IMR-90 (cell line): ENCODE data around the gene IGHMBP2. TPM values are rescaled to one million over a fixed set of nuclear protein-coding genes. Genes with fewer than 3 reads are reported as not detected.

Experiments used
- ATAC-seq: fragments of 200-7000 bp; cut with Tn5 transposase; 2 replicates; pipeline ENCODE4 v1.9.1; 2020; ENCODE audit warnings: low read depth, mild to moderate bottlenecking, moderate library complexity
- BruUV-seq: library from RNA; stranded (reverse); fragments of 400-500 nt; replicated peaks from 2 replicates; lab custom pipeline; 2021; lab: Mats Ljungman, UMichigan
- CTCF ChIA-PET: fragments of 300-600 bp; formaldehyde crosslinking; extraction: SDS; loops from one replicate; lab custom pipeline; 2021; ENCODE audit warnings: antibody characterized with exemption; lab: Yijun Ruan, JAX
- POLR2A ChIA-PET: fragments of 300-600 bp; sonication (Branson Sonifier 250); formaldehyde crosslinking; loops from one replicate; lab custom pipeline; 2022; ENCODE audit warnings: antibody characterized with exemption; ENCODE audit not compliant: unreplicated experiment; lab: Charles Lee
- DNase-seq: peaks from one replicate; pipeline ENCODE4 v3.0.0; 2013
- H2AFZ ChIP-seq: replicated peaks from 2 replicates; pipeline ENCODE3; 2013; ENCODE audit warnings: low read length, mild to moderate bottlenecking; ENCODE audit not compliant: poor library complexity
- H2AK5ac ChIP-seq: 2 replicates; pipeline ENCODE4 v1.6.1; 2013; ENCODE audit warnings: low read depth, low read length, inconsistent platforms
- H2AK9ac ChIP-seq: replicated peaks from 2 replicates; pipeline ENCODE3; 2013; ENCODE audit warnings: mild to moderate bottlenecking, low read depth, low read length, moderate library complexity; ENCODE audit not compliant: poor library complexity
- H2BK120ac ChIP-seq: 2 replicates; pipeline ENCODE4 v1.6.1; 2013; ENCODE audit warnings: low read depth, low read length, inconsistent platforms
- H2BK15ac ChIP-seq: 3 replicates; pipeline ENCODE4 v1.6.1; 2013; ENCODE audit warnings: low read depth, low read length, inconsistent platforms
- H2BK20ac ChIP-seq: 2 replicates; pipeline ENCODE4 v1.6.1; 2013; ENCODE audit warnings: low read depth, mild to moderate bottlenecking, inconsistent platforms, low read length, moderate library complexity
- H2BK5ac ChIP-seq: 2 replicates; pipeline ENCODE4 v1.6.1; 2013; ENCODE audit warnings: mild to moderate bottlenecking, low read depth, low read length, inconsistent platforms; ENCODE audit not compliant: poor library complexity, severe bottlenecking
- H3K14ac ChIP-seq: replicated peaks from 2 replicates; pipeline ENCODE4 v1.6.1; 2013; ENCODE audit warnings: low read depth, low read length, inconsistent platforms
- H3K18ac ChIP-seq: 2 replicates; pipeline ENCODE4 v1.6.1; 2013; ENCODE audit warnings: low read depth, low read length, control low read depth
- H3K23ac ChIP-seq: 2 replicates; pipeline ENCODE4 v1.6.1; 2013; ENCODE audit warnings: low read depth, low read length, inconsistent platforms
- H3K27ac ChIP-seq: 2 replicates; pipeline ENCODE4 v1.5.1; 2013; ENCODE audit warnings: mild to moderate bottlenecking, control low read depth, low read length; ENCODE audit not compliant: insufficient read depth
- H3K27me3 ChIP-seq: 2 replicates; pipeline ENCODE4 v1.6.1; 2013; ENCODE audit warnings: low read length; ENCODE audit not compliant: control insufficient read depth, insufficient read depth
- H3K36me3 ChIP-seq: 2 replicates; pipeline ENCODE4 v1.6.1; 2013; ENCODE audit warnings: low read length, mixed read lengths; ENCODE audit not compliant: control insufficient read depth, insufficient read depth
- H3K4ac ChIP-seq: 2 replicates; pipeline ENCODE4 v1.6.1; 2013; ENCODE audit warnings: low read depth, low read length, inconsistent platforms
- H3K4me1 ChIP-seq: 2 replicates; pipeline ENCODE4 v1.6.1; 2013; ENCODE audit warnings: low read length, mixed read lengths; ENCODE audit not compliant: control insufficient read depth, insufficient read depth
- H3K4me2 ChIP-seq: 2 replicates; pipeline ENCODE4 v1.6.1; 2013; ENCODE audit warnings: low read depth, mild to moderate bottlenecking, control low read depth, low read length, moderate library complexity
- H3K4me3 ChIP-seq: 2 replicates; pipeline ENCODE4 v1.5.1; 2013; ENCODE audit warnings: low read depth, mild to moderate bottlenecking, control low read depth, low read length, moderate library complexity; ENCODE audit not compliant: insufficient read depth
- H3K56ac ChIP-seq: 2 replicates; pipeline ENCODE4 v1.6.1; 2013; ENCODE audit warnings: low read length, inconsistent platforms; ENCODE audit not compliant: insufficient read depth; ENCODE audit errors: extremely low read depth
- H3K79me1 ChIP-seq, 2 experiments: 2 replicates each; pipeline ENCODE4 v1.6.1; 2013; ENCODE audit warnings: low read length in 2 of 2, inconsistent platforms in 1 of 2, low read depth in 1 of 2
- H3K9ac ChIP-seq: 2 replicates; pipeline ENCODE4 v1.6.1; 2013; ENCODE audit warnings: low read depth, low read length, control low read depth
- H3K9me1 ChIP-seq: 2 replicates; pipeline ENCODE4 v1.6.1; 2013; ENCODE audit warnings: low read length, inconsistent platforms; ENCODE audit not compliant: insufficient read depth
- H3K9me3 ChIP-seq: 2 replicates; pipeline ENCODE4 v1.6.1; 2013; ENCODE audit warnings: low read length; ENCODE audit not compliant: control insufficient read depth, insufficient read depth
- H4K20me1 ChIP-seq: 2 replicates; pipeline ENCODE4 v1.6.1; 2013; ENCODE audit warnings: low read length, inconsistent platforms; ENCODE audit not compliant: insufficient read depth
- H4K5ac ChIP-seq: 2 replicates; pipeline ENCODE4 v1.6.1; 2013; ENCODE audit warnings: mild to moderate bottlenecking, low read depth, low read length, control low read depth
- H4K8ac ChIP-seq, 2 experiments: 2 replicates each; pipeline ENCODE4 v1.6.1; 2013; ENCODE audit warnings: low read depth in 2 of 2, low read length in 2 of 2, control low read depth in 1 of 2, inconsistent platforms in 1 of 2
- H4K91ac ChIP-seq: 2 replicates; pipeline ENCODE4 v1.6.1; 2013; ENCODE audit warnings: low read depth, low read length, inconsistent platforms; ENCODE audit not compliant: insufficient read depth
- CHD1 ChIP-seq: IDR thresholded peaks from 2 replicates; pipeline ENCODE4 v1.6.1; 2012; ENCODE audit warnings: low read depth, low read length, improper control_type of control experiment
- CTCF ChIP-seq: conservative IDR thresholded peaks from 2 replicates; pipeline ENCODE4 v1.5.1; 2012; ENCODE audit warnings: mild to moderate bottlenecking, low read depth, low read length, improper control_type of control experiment
- MAZ ChIP-seq: IDR thresholded peaks from 2 replicates; pipeline ENCODE4 v1.6.1; 2012; ENCODE audit warnings: low read depth, mild to moderate bottlenecking, low read length, improper control_type of control experiment, moderate library complexity, borderline replicate concordance
- NFE2L2 ChIP-seq: fragments of 150-350 bp; IDR thresholded peaks from 2 replicates; pipeline ENCODE4 v1.6.1; 2016; ENCODE audit warnings: low read depth, mild to moderate bottlenecking, low read length
- POLR2A ChIP-seq: IDR thresholded peaks from 2 replicates; pipeline ENCODE4 v1.6.1; 2012; ENCODE audit warnings: mild to moderate bottlenecking, low read depth, low read length
- RAD21 ChIP-seq: IDR thresholded peaks from 2 replicates; pipeline ENCODE4 v1.6.1; 2012; ENCODE audit warnings: low read length, improper control_type of control experiment
- RCOR1 ChIP-seq: IDR thresholded peaks from 2 replicates; pipeline ENCODE4 v1.6.1; 2012; ENCODE audit warnings: mild to moderate bottlenecking, low read length, improper control_type of control experiment; ENCODE audit not compliant: insufficient replicate concordance
- SMC3 ChIP-seq: fragments of 150-350 bp; IDR thresholded peaks from 2 replicates; pipeline ENCODE4 v1.6.1; 2016; ENCODE audit warnings: low read depth, mild to moderate bottlenecking, antibody characterized with exemption, low read length, moderate library complexity
- WGBS, 2 experiments: methylation state at CpG; one replicate each; pipeline versions ENCODE4 v1.1.5 to v1.1.7; 2013; ENCODE audit warnings: missing lambda C conversion rate in 2 of 2; ENCODE audit not compliant: insufficient read length in 1 of 2; ENCODE audit errors: extremely low coverage in 2 of 2; 5-methylcytosine and 5-hydroxymethylcytosine counted together
- dilution Hi-C: fragments of 300-500 bp; cut with HindIII; formaldehyde crosslinking; loops from one replicate; pipeline ENCODE4 v1.14.3; 2018; ENCODE audit warnings: low sequenced_read_pairs; ENCODE audit not compliant: unreplicated experiment
- in situ Hi-C: fragments of 300-500 bp; cut with MboI; formaldehyde crosslinking; loops from 3 replicates; pipeline ENCODE4 v1.14.3; 2019; ENCODE audit warnings: low sequenced_read_pairs, inconsistent platforms, mixed read lengths
- intact Hi-C: fragments of 100-400 bp; cut with micrococcal nuclease; formaldehyde crosslinking; loops from 2 replicates; pipeline ENCODE4 v1.10.0; 2022
- polyA plus RNA-seq, 3 experiments: library from polyadenylated mRNA; depleted of rRNA; stranded (reverse); fragments of >200 nt; gene quantifications; 2 replicates each; pipeline ENCODE4 v1.2.3, GENCODE V29; 2012; ENCODE audit warnings: low replicate concordance in 1 of 3
- total RNA-seq: library from RNA; depleted of rRNA; stranded (reverse); fragments of >200 nt; gene quantifications from 2 replicates; pipeline ENCODE4 v1.2.3, GENCODE V29; 2012

IGHMBP2 gene
- total and polyA plus RNA-seq, 2 of the 4 experiments (the other 2 are of a cell fraction), result 4.5 to 11.1 TPM

DNA sequence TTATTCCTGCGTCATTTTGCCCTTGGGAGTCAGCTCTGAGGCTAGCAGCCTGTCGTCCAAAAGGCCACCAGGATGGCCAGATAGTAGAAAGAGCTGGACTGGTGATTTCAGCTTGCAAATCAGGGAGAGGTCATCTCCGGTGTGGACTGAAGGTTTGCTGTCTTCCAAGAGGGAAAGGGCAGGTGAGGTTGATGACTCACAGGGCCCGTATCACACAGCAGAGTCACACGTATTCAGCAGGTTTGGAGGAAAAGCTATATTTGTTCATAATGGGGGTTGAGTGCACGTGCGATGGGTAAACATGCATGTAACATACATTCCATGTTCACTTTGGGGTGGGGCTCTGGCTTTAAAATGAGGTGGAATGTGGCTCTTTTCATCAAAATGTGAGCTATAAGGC is 25.7 kb upstream of the IGHMBP2 start:
- Histone ChIP-seq H3K18ac (no peak overlapping the region), H3K36me3 (no peaks in the 10 kb centered on the region), H4K91ac (no peak overlapping the region), H3K79me1 (no peaks in the 10 kb centered on the region), H3K27me3 (peaks cover 6% of the 10 kb centered on the region), H3K56ac (no peak overlapping the region), H3K4me1 (no peaks in the 10 kb centered on the region; the same call in 1 of the 2 replicates), H3K9ac (no peak overlapping the region), H3K23ac (no peak overlapping the region), H3K9me1 (no peaks in the 10 kb centered on the region; the same call in 1 of the 2 replicates), H4K20me1 (no peaks in the 10 kb centered on the region), H4K8ac (no peak overlapping the region), H3K4me2 (no peak overlapping the region), H2AK5ac (no peak overlapping the region), H3K9me3 (no peaks in the 10 kb centered on the region), H4K5ac (no peak overlapping the region), H2AK9ac (no peak overlapping the region), H3K4ac (no peak overlapping the region), H2AFZ (no peak overlapping the region), H3K27ac (no peak overlapping the region), H2BK15ac (no peak overlapping the region), H2BK5ac (no peak overlapping the region), H3K4me3 (no peak overlapping the region), H3K14ac (no peak overlapping the region), H2BK20ac (no peak overlapping the region), H2BK120ac (no peak overlapping the region)
- intact Hi-C loops, result no loop called here
- TF ChIP-seq RAD21, result no peak
- TF ChIP-seq CTCF, result no peak
- no peak for TF ChIP-seq CHD1
- TF ChIP-seq RCOR1, result no peak
- TF ChIP-seq POLR2A, result no peak
- no peak for TF ChIP-seq NFE2L2
- no peak for TF ChIP-seq MAZ
- no peak for TF ChIP-seq SMC3
- ATAC-seq (no peak), DNase-seq (no peak)
- dilution Hi-C loops, result no loop called here
- in situ Hi-C loops, result no loop called here
- POLR2A ChIA-PET, result no interaction called here
- no TSS peak for BruUV-seq
- WGBS, 2 experiments, result no CpG with 5 or more reads among the region's 7 CpGs
- CTCF ChIA-PET, result no interaction called here
